NT2/D1 (cell line): Measurements from ENCODE around the gene PSMD2.
"Not testable (repeated sequence)": the region's sequence is repeated elsewhere in the genome, so short reads cannot be mapped to it uniquely, and the experiment has no call there.

ENCODE experiments used
- DNase-seq: peaks from one replicate; pipeline ENCODE4 v3.0.0-alpha.2; 2011; ENCODE audit warnings: low read depth, low spot score
- H3K27me3 ChIP-seq: 2 replicates; pipeline ENCODE4 v1.6.0; 2011; ENCODE audit warnings: mild to moderate bottlenecking; ENCODE audit not compliant: insufficient read length, insufficient read depth
- H3K36me3 ChIP-seq: 2 replicates; pipeline ENCODE4 v1.6.1; 2011; ENCODE audit warnings: mild to moderate bottlenecking, low read length, mixed read lengths; ENCODE audit not compliant: insufficient read depth, insufficient read length
- H3K4me1 ChIP-seq: 2 replicates; pipeline ENCODE4 v1.5.1; 2011; ENCODE audit not compliant: insufficient read depth, insufficient read length
- H3K4me3 ChIP-seq: 2 replicates; pipeline ENCODE4 v1.5.1; 2011; ENCODE audit warnings: low read depth; ENCODE audit not compliant: insufficient read length
- H3K9ac ChIP-seq: 2 replicates; pipeline ENCODE4 v1.6.0; 2011; ENCODE audit warnings: low read depth; ENCODE audit not compliant: insufficient read length
- H3K9me3 ChIP-seq: 2 replicates; pipeline ENCODE4 v1.5.1; 2011; ENCODE audit warnings: mild to moderate bottlenecking, low read length; ENCODE audit not compliant: insufficient read depth
- SUZ12 ChIP-seq: IDR thresholded peaks from 2 replicates; pipeline ENCODE4 v1.6.1; 2011; ENCODE audit not compliant: insufficient read length, insufficient read depth; ENCODE audit errors: extremely low read depth
- YY1 ChIP-seq: IDR thresholded peaks from 2 replicates; pipeline ENCODE4 v1.6.1; 2011; ENCODE audit not compliant: insufficient read length, insufficient read depth
- ZNF274 ChIP-seq: IDR thresholded peaks from 2 replicates; pipeline ENCODE4 v1.6.1; 2011; ENCODE audit warnings: mild to moderate bottlenecking, low read depth, low read length

The PSMD2 gene

GRCh38 chr3:184259396-184259877 is 39.6 kb upstream of the PSMD2 start:
- peaks cover 61% of the 10 kb centered on the region for H3K27me3 ChIP-seq
- H3K36me3 ChIP-seq, result peaks cover 4% of the 10 kb centered on the region
- H3K4me1 ChIP-seq, result peaks cover 6% of the 10 kb centered on the region
- H3K9ac ChIP-seq, result no peak overlapping the region
- TF ChIP-seq SUZ12 (peak; percentile 87), ZNF274 (no peak), YY1 (no peak)
- no peaks in the 10 kb centered on the region for H3K9me3 ChIP-seq
- H3K4me3 ChIP-seq, result no peak overlapping the region
- DNase-seq, result no peak

DNA sequence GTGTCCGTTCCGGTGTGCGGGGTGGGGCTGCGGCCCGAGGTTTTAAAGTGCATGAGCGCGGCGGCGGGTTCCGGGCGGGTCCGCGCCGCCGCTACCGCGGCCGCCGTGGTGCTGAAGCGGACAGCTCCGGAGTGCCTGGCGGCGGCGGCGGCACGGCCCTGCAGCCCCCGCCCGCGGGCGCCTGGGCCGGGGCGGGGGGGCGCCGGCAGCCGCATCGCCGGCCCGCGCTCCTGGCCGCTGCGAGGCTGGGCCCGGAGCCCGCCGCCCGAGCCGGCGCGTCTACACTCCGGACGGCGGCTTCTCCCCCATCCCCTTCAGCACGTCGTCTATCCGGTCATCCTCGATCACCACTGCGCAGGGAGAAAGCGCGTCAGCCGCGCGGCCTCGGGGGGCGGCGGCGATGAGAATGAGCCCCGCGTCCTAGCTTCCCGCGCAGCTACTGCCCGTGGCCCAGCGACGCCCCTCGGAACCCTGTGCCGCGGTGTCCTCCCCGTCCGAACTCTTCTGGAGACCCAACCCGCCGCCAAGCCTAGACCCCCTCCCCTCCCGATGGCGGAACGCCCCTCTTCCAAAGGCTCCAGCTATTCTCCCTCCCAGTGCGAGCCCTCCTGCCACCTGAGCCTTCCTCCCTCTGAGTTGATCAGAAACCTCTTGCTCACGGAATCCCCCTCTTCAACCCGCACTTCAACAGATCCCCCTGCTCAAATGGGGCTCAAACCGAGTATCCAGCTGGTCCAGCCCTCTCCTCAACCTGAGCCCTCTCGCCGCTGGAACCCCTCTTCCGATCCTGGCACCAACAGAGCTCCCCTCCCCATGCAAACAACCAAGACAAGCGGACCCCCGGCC is 38.9 kb upstream of the PSMD2 start:
- Histone ChIP-seq H3K4me3 (peak overlapping the region; percentile 67), H3K27me3 (peaks cover 64% of the 10 kb centered on the region), H3K9me3 (no peaks in the 10 kb centered on the region), H3K36me3 (peaks cover 4% of the 10 kb centered on the region), H3K9ac (peak overlapping the region; percentile 77), H3K4me1 (peaks cover 6% of the 10 kb centered on the region)
- no peak for DNase-seq
- TF ChIP-seq SUZ12, result peak; percentile 63
- TF ChIP-seq YY1, result no peak

DNA sequence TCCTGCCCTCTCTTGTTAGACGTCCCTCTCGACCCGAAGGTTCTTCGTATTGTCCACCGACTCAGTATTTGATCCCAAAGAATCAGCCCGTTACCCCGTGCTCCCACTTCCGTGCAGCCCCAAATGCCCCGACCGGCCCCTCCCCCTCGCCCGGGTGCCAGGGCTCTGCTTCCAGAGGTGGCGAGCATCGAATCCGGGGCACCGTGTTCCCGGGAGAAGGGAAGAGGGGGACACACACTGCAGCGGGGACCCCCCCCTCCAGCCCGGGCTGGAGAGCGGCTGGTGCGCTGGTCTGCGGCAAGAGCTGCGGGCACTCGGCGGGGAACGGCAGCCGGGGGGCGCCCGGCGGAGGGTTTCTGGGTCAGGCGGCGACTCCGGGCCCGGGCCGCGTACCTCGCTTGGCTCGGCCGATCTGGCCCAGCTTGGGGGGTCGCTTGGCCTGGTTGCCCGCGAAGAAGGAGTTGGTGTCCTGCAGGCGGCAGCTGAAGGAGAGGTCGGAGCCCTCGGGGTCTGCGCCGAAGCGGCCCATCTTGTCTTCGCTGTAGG is 38.2 kb upstream of the PSMD2 start:
- Histone ChIP-seq H3K9ac (peak overlapping the region; percentile 77), H3K9me3 (no peaks in the 10 kb centered on the region), H3K36me3 (peaks cover 4% of the 10 kb centered on the region), H3K27me3 (peaks cover 64% of the 10 kb centered on the region), H3K4me1 (peaks cover 6% of the 10 kb centered on the region), H3K4me3 (peak overlapping the region; percentile 67)
- DNase-seq, result no peak
- TF ChIP-seq YY1 (no peak), ZNF274 (no peak), SUZ12 (no peak)

DNA sequence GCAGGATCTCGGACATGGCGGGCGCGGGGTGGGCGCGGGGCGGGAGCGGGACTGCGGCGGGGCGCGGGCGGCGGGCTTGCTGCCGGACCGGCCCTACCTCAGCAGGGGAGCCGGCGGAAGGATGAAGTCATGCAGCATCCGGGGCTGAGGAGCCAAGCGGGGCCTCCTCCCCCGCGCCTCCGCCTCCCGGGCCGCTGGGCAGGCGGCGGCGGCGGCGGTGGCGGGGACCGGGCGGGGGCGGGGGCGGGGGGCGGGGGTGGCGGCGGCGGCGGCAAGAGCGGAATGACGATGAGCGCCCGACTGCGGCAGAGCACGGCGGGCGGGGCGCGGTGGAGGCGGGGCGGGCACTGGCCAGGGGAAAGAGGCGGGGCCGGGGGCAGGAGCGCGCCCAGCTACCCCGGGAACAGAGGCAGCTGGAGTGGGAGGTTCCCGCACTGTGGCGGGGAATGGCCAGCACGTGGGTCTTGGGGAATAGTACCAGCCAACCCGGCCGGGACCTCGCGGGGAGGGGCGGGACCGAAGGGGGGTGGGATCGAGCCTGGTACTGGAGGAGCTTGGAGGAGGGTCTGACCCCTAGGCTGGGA is 37.7 kb upstream of the PSMD2 start, which contains the start of gene CAMK2N2:
Gene CAMK2N2, minus strand, starts transcription at position 284 of the 584 bp plus-strand sequence. Its CDS starts 268 bp downstream, at position 16.
- peak within 1 kb of the TSS; percentile 87 for H3K9ac ChIP-seq
- no peak for TF ChIP-seq ZNF274
- TF ChIP-seq SUZ12, result no peak
- no peak for TF ChIP-seq YY1
- no peaks in the 10 kb centered on the region for H3K9me3 ChIP-seq
- peaks cover 64% of the 10 kb centered on the region for H3K27me3 ChIP-seq
- peaks cover 4% of the 10 kb centered on the region for H3K36me3 ChIP-seq
- DNase-seq, result no peak
- peaks cover 6% of the 10 kb centered on the region for H3K4me1 ChIP-seq
- peak within 1 kb of the TSS; percentile 82 for H3K4me3 ChIP-seq

DNA sequence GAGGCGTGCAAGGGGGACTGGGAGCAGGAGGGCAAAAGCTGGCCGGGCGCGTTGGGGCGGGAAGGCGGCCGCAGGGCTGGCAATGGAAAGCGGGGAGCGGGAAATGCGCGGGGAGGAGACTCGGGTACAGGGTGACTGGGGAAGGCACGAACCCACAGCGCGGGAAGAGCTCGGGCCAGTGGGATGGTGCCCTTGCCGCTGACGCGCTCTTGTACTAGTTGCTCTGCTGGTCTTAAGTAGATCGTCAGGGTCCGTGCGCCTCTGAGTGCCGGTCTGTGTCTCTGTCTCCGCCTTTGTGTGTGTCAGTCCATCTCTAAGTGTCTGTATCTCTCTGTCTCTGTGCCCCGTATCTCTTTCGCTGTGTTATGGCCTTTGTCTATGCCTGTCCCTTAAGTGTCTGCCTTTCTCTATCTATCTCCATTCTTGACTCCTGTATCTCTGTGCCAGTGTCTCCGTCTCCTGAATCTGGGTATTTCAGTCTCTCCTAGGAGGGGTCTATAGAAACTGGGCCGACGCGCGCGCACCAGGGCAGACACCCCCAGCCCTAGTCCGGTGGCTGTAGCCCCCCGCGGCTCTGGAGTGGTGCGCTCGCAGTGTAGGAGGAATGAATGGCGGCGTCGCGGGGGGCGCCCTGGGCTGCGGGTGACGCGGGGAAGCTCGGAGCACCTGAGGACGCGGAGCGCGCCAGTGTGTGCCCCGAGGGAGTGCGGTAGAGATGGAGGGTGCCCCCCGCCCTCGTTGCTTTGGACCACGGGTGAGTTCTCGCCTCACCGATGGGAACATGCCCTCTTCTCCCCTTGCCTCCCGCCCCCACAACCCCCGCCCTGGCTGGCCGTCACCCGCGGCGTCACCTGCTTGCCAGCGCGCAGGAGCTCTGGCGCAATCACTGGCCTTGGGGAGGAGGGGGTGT is 36.9 kb upstream of the PSMD2 start:
- Histone ChIP-seq H3K4me1 (peaks cover 6% of the 10 kb centered on the region), H3K9me3 (no peaks in the 10 kb centered on the region), H3K9ac (peak overlapping the region; percentile 87), H3K36me3 (peaks cover 4% of the 10 kb centered on the region), H3K27me3 (peaks cover 64% of the 10 kb centered on the region), H3K4me3 (peak overlapping the region; percentile 82)
- TF ChIP-seq SUZ12 (no peak), ZNF274 (no peak), YY1 (no peak)
- no peak for DNase-seq

- no peak for DNase-seq
- peaks cover 6% of the 10 kb centered on the region for H3K4me1 ChIP-seq
- H3K27me3 ChIP-seq, result peaks cover 59% of the 10 kb centered on the region
- H3K9me3 ChIP-seq, result no peaks in the 10 kb centered on the region
- peak overlapping the region; percentile 87 for H3K9ac ChIP-seq
- peaks cover 4% of the 10 kb centered on the region for H3K36me3 ChIP-seq
- TF ChIP-seq YY1 (no peak), ZNF274 (no peak), SUZ12 (no peak)
- H3K4me3 ChIP-seq, result peak overlapping the region; percentile 82
Measured at GRCh38 chr3:184262764-184263179, 36.3 kb upstream of the PSMD2 start.

- not testable (repeated sequence) for H3K4me1 ChIP-seq, H3K9me3 ChIP-seq, H3K4me3 ChIP-seq, H3K9ac ChIP-seq, H3K36me3 ChIP-seq, DNase-seq
- H3K27me3 ChIP-seq, result peaks cover 22% of the 10 kb centered on the region
Measured at GRCh38 chr3:184267249-184267648, 31.8 kb upstream of the PSMD2 start.
